ENCODE measurements around the gene GYS2.
"Not testable (repeated sequence)": the region's sequence is repeated elsewhere in the genome, so short reads cannot be mapped to it uniquely, and the experiment has no call there.

GYS2 gene

DNA sequence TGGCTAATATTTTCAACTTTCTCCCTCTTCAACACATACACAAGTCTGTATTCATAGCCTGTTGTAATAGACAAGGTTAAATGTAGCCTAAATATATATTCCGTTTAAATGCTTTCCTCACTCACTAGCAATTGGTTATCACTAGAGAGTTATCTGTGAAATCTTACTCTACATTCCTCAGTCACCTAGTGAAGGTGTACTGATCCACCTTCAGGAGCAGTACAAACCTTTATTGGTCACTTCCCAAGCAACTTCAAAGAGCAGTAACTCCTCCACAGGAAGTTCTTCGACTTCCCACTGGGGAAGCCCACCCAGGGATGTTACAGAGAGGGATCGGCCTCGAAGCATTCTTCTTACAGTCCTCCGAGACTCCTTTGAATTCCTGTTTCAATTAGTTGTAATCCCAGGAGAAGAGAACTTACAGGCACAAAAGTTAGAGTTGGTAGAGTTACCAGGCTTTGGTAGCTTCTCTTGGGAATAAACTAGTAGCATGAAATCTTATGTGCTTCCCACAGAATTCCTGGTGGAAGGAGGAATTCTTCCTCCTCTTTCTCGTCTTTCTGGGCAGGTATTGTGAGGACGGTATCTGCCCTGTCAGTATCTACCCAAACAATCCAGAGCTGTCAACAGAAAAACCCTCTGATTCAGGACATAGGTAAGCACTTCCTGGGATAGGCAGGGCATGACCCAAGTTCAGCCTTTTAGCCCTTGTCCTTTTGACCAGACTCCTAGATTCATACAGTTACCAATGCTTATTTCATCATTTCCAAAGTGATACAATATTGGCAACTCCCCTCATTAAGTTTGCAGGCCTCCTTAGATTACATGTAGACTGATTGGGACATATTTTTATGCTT is at the start of gene GYS2:
GYS2 (minus strand) TSS at position 603 of the 857 bp plus-strand sequence; CDS start at position 348, 255 bp downstream.
- no peak for DNase-seq

DNA sequence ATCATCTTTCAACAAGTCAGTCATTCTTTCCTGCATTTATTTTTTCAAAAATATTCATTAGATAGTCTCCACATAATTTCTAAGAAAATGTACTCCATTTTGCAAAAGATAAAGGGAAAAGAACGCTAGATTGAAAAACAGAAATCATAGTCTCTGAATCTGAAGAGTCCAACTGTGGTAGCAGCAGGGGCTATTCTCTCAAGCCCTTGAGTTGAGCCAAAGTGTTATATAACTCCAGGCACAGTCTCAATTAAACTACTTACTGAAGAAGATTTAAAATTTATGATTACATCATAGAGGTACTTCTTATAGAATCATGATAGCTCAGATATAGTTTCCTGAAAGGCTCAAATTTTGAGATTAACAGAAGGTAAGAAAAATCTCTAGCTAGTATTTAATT is 47.2 kb upstream of the GYS2 start:
- DNase-seq = no peak

DNA sequence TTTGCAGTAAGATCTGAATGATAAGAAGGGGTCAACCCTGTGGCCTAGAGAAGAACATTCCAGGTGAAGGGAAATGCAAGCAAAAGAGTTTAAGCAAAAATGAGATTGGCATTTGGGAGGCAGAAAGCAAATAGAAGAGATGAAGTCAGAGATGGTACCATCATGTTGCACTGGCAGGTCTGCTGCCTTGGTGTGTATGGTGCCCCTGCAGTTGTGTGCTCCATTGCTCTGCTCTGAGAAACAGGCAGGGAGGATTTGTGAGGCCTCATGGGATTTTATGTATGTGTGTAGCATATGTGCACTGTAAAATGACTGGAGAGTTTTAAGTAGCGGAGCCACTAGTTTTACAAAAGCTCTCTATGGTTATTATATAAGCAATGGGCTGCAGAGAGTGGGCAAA is 46.4 kb upstream of the GYS2 start:
- DNase-seq = no peak

DNA sequence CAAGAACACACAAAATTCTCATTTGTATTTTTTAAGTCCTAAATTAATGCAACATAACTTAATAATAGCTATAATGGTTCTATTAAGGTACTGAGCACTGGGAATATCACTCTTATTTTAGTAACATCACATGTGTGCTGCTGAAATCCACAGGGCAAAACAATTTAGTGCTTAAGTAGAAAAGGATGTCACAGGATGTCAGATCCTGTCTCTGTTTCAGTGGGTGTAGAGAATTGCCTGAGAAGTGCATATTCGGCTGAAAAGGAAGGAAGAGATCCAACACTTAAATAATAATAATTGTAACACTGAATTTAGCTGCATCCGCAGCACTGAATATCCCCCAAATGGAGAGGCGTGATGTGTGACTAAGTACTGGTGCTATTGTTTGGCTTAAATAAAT is 44.4 kb upstream of the GYS2 start:
- DNase-seq = no peak

DNA sequence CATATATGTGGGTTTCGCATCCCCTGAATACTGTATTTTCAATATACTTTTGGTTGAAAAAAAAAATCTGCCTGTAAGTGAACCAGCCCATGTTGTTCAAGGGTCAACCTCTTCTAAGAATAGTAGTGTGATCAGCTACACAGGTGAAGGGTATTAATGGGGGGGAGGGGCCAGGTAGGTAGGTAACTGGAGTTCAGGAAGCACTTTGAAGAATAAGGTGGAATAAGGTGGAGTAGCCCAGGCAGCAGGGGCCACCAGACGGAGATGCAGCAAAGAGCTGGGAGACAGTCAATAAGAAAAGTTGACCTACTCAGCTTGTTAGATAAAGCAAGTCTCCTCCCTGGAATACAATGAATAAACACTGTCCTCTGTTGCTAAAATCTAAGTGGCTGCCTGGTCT is 43.7 kb upstream of the GYS2 start:
- no peak for DNase-seq

DNA sequence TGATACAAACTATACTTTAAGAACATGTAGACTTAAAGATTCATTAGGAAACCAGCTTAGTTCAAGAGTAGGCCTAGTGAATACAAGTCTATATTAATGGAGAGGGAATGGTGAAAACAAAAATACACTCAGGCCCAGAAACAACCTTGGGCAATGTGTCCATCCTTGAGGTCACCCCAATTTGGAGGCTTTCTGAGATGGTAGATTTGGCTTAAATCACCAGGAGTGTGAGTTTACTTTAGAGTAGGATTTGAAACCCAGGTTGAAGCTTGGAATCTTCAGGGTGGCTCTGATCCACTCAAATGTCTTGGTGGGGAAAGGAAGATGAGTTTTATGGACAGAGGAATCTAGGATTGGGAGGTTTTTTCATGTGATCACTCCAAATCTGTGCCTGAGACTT is 42.5 kb upstream of the GYS2 start:
- DNase-seq = no peak

DNA sequence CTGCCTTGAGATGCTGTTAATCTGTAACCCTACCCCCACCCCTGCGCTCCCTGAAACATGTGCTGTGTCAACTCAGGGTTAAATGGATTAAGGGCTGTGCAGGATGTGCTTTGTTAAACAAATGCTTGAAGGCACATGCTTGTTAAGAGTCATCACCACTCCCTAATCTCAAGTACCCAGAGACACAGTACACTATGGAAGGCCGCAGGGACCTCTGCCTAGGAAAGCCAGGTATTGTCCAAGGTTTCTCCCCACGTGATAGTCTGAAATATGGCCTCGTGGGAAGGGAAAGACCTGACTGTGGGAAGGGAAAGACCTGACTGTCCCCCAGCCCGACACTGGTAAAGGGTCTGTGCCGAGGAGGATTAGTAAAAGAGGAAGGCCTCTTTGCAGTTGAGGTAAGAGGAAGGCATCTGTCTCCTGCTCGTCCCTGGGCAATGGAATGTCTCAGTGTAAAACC is 40.4 kb upstream of the GYS2 start:
- DNase-seq = not testable (repeated sequence)

DNA sequence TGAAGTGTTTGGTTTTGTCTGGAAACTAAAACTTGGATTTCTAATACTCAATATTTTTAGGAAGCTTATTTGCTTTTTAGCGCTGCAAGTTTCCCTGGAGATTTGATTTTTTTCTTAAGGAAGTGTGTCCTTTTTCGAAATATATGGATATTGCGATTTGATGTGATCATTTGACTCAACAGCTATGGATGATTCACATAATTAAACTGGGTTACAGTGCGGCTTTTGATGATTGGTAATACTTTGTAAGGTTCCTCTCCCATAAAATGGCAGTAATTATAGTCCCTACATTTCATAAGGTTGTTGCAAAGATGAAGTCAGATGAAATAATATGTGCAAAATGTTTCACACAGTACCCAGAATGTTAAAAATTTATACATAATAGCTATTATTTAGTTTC is 39.9 kb upstream of the GYS2 start:
- DNase-seq = no peak

DNA sequence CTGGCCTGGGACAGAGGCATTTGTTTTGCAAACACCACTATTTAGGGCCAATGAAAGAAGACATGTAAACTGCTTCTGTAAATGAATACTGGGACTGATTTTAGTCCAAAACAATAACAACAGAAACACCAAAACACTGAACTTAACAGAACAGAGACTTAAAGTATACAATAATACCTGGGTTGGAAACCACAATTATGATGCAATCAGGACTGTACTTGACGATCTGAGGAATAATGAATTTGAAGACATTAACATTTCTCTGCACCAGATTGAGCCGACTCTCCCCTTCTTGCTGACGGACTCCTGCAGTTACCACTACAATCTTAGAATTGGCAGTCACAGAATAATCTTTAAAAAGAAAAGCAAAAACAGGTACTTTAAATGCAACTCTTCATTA is 39.1 kb upstream of the GYS2 start:
- DNase-seq = no peak

DNA sequence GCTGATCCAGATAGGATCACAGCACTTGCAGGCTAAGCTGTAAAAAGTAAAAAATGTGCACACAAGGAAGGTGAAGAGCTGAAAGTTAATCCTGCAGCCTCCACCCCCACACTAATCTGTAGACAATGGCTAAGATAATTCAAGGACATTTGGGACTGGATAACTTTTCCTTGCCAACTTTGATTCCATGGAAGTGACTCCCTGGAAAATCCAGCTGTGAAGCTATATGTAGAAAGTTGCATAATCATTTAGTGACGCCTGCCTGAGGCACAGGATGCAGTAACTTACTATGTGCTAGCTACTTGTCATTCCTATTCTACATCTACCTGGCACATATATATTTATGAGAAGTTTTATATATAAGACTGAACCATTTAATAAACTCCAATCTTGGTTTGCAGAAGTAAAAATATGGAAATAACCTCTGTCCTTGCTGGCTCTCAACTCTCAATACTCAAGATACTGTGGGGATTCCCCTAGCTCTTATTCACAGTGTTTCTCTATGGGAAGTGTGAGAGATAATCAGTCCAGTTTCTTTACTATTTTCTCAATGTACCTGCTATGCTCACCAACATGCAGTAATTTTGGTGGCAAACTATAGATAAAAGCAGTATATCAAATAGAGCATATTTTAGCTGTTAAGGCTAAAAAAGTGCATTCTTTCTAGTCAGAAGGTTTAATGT is 38.2 kb upstream of the GYS2 start:
- no peak for DNase-seq

DNA sequence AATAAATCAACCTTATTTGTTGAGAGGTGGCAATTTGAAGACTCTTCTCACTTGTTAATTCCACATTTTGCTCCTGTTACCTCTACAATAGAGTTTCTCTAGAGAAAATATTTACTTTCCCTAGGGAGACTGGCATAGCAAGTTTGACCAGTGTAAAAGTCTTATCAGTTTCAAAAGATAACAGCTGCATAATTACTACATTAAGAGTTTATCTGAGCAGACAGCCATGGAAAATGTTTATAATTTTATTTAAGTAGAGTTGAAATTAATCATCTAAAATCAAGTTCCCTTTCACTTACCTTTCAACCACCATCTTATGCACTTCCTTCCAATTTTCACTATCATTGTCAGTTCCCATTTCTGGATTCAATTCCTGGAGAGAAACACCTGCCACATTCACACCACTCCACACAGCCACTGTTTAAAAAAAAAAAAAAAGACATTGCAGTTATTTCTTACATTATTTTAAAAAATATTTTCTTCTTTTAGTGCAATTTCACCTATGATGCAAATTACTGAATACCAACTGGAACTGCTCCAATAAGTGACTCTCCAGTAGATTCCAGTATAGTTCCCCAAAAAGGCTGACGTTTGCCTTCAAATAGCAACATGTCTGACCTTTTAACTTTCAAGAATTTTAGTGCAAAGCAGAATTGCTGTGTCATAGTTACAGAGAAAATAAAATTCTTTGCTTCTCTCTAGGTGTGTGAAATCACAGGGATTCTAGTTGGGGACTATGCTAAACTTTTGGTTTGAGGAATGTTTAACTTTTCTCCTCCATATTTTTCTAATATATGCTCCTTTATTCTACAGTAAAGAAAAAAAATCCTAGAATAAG is 33.6 kb upstream of the GYS2 start:
- no peak for DNase-seq

DNA sequence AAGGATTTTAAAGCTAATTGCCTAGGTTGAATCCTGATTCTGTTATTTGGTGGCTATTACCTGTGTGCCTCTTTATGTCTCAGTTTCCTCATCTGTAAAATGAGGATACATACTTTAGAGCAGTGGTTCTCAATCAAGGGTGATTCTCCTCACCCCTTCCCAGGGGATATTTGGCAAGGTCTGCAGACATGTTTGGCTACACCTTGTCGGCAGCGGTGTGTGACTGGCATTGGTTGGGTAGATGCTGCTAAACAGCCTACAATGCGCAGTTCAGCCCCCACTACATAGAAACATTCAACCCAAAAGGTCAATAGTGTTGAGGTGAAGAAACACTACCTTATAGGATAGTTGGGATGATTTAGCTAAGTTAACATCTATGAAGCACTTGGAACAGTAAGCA is 29.6 kb upstream of the GYS2 start:
- no peak for DNase-seq

DNA sequence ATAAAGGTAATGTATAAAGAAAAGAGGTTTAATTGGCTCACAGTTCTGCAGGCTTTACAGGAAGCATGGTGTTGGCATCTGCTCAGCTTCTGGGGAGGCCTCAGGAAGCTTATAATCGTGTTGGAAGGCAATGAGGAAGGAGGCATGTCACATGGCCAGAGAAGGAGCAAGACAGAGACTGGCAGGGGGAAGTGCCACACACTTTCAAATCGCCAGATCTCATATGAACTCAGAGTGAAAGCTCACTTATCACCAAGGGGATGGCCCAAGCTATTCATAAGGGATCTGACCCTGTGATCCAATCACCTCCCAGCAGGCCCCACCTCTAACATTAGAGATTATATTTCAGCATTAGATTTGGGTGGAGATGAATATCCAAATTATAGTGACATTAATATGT is 26.7 kb upstream of the GYS2 start:
- no peak for DNase-seq

DNA sequence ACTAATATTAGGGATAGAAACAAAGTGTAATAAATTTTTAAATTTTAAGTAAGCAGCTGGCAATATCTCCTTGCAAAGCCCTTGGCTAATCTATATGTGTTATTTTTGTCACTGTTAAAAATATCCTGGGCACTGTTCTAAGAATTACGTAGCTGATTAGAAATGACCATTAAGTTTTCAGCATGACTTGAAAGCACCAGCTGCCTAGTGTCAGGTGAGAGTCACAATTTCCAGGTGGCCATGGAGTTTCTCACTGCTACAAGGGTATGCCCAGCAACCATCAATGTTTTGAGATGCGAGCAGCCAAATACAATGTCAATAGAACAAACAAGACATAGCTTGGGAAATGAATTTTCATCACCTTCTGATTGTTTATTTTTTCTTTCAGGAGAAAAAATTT is 23.3 kb upstream of the GYS2 start:
- DNase-seq = no peak

DNA sequence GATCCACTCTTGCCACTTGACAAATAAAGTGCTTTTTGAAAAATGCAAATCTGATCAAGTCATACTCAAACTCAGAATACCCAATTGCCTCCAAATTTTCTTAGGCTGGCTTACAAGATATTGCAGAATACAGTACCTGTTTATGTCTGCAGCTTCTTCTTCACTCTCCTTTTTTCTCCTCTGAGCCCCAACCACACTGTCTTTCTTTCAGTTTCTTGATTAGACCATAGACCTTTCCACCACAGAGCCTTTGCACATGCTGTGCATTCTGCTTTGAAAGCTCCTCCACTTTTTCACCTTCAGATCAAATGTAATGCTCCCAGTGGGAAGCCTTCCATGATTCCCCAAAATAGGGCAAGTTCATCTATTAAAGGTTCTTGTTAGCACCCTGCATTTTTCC is 13.9 kb upstream of the GYS2 start:
- DNase-seq = no peak

DNA sequence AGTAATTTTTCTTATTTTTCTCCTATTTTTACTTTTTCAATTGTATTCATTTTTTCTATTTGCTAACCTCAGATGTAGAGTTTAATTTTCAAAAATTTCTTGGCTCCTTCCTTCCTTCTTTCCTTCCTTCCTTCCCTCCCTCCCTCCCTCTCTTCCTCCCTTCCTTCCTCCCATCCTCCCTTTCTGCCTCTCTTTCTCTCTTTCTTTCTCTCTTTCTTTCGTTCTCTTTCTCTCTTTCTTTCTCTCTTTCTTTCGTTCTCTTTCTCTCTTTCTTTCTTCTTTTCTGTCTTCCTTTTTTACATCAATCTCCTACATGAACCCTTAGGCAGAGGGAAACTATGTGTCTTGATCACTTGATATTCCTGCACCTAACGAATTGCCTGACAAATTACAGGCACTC is 12.4 kb upstream of the GYS2 start:
- DNase-seq = no peak

DNA sequence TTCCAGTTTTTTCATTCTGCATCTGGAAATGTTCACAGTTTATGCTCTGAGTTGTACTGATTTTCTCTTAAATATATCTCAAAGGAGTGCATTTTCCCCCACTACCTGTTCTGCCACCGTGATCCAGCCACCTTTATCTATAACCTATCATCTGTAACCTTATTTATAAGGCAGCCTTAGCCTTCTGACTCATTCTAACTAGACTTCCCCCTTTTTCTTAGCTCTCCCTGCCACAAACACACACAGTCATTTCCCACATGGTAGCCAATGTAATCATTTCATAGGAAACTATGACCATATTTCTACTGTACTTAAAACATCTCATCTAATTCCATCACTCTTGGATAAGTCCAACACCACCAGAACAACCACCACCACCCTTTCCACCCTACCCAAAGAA is 10.8 kb upstream of the GYS2 start:
- DNase-seq = no peak

DNA sequence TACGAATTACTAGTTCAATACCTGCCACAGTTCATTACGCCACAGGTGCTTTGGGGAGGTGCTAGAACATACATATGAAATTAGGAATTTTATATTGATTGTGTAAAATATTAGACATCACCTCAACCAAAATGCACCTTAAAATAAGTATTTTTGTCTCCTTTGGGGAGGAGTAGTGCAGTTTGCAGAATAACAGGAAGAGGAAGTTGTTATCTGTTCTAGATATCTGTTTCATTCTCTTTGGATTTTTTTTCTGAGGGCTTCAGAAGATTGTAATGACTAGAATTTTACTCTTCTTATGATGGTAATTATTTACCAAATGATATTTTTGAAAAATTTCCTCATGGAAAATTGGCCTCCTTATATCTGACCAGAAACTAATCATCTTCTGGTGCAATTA is 9.9 kb upstream of the GYS2 start:
- no peak for DNase-seq

DNA sequence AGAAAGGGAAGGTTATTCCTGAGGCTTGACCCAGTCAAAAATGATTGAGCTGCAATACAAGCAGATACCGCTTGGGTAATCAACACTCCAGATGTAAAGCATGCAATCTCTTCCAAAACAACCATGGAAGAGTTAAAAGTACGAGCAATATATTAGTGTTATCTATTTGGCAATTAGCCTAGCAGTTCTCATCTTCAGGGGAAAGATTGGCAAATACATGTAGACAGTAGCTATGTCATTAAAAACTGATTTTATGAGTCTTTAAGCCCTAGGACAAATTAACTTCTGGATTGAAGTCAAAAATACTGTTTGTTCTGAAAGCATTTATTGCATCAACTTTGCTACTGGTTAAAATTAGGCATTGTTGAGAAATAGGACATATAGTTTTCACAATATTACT is 9.3 kb upstream of the GYS2 start:
- DNase-seq = no peak

DNA sequence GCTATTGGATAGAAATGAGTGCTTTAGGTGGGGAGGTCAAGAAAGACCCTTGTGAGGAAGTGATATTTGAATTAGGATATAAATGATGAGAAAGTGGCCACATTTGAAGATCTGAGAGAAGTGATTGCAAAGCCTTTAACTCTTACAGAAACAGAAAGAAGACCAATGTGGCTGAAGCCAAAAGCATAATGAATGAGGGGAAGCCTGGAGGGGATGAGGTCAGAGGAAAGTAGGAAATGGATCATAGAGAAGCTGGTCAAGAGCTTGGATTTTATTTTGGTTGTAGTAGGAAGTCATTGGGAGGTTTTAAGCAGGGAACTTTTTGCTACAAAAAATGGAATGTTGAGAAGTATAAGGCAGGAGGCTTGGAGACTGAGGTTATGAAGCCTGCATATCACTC is 3.5 kb upstream of the GYS2 start:
- DNase-seq = no peak

DNA sequence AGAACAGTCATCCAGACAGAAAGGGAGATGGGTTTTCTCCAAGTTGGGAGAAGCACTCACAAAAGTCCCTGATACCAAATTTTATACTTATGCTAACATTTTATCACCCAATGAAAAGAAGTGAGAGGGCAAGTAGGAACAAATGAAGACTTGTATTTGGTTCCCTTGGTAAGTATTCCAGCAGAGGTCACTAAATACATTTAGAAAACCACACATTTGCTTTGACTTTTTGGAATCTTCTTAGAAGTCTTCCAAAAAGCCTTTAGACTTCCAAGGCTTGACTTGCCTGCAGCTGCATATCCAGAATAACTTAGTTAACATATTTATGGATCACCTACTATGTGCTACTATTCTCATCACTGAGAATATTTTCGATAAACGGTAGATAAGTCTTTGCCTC is 3.1 kb upstream of the GYS2 start:
- DNase-seq = no peak

DNA sequence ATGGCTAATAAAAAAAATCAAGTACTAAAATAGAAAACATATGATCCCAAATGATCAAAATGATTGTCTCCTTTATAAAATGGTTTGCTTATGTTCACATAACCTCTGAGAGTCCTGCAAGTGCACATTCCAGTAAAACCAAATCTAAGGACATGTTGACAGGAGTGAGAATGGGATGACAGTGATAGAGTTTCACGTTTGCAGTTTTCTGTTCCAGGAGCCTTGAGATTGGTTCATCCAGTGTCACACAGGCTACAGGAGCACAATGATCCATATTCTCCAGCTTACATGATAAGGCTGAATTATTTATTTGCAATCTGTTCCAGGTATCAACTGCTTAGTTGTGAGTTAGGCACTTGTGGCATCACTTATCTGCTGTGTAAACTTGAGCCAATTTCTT is 1.5 kb upstream of the GYS2 start:
- DNase-seq = no peak

DNA sequence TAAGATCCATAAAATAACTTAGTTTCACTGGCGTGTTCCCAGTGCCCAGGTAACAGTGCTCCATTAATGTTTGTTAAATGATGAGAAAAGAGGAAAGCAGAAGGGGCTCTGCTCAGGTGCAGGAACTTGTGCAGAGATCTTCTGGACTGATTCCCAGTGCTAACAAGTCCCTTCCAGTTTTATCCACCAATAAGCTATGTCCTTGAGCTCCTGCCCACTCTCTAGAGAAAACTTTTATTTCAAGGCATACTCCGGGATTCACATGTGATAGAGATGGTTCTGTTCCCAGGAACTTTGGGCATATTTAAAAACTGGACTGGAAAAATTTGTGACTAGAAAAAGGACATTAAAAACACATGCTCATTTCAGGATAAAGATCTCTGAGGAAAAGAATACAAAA is 1.9 kb downstream of the GYS2 start:
- DNase-seq = no peak

DNA sequence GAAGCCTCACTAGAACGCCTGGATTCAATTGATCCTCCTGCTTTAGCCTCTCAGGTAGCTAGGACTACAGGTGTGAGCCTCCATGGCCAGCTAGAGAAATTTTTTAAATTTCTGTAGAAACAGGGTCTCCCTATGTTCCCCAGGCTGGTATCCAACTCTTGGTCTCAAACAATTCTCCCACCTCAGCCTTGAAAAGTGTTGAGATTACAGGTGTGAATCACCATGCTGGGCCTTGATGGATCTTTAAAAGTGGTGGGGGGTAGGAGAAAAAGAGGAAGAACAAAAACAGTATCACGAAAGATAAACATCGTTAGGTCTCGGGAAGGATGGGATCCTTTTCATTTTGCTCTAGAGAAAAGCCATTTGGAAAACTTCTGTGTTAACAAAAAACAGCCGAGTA is 4.5 kb downstream of the GYS2 start:
- no peak for DNase-seq

Measured in 8988T (cell line).